ENCODE data around the gene KCNMB2.

Gene KCNMB2

DNA sequence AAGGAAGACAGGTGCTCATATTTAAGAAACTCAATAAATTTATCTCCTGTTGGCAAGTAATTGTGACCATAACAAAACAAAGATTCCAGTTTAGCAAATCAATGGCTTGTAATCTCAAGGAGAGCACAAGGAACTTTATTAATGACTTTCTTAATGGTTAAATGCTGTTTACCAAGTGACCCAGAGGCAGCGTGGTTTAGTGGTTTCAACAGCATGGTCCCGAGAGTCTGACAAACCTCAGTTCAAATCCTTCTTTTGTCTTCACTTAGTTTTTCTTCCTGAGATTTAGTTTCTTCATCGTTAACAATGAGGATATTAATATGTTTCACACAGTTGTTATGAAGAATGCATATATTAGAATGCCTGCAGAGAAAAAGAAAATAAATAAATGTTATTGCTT is 212.6 kb downstream of the KCNMB2 start:
- in situ Hi-C loops (cut with MboI; ENCODE audit: low sequenced_read_pairs) = no loop called here

GRCh38 chr3:178749471-178749870 is 213.2 kb downstream of the KCNMB2 start:
- in situ Hi-C loops (cut with MboI; ENCODE audit: low sequenced_read_pairs) = no loop called here

DNA sequence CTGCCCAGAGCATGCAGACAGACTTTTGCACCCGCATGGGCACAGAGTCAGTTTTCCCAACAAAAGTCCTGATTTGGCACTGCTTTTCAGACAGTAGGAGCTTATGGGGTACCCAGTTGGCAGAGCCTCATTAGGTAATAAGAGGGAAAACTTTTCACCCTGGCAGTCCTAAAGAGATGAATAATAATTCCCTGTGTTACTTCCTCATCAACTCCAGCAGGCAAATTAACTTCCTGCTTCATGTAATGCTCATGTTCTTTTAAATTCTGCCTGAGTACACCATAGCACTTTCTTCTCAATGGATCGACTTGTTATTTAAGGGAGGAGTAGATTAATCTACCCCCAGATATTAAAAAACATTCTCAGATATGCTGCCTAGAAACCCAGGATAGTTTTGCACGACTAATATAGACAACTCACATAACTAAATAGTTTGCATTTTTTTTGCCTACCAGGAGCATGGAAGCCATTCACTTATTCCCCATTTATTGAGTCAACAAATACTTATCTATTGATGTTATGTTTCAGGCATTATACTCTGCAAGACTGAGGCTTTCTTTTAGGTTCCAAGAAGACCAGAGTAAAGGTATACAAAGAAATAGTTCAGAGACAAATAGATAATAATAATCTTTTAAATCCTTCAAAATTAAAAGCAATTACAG is 214.5 kb downstream of the KCNMB2 start:
- in situ Hi-C loops (cut with MboI; ENCODE audit: low sequenced_read_pairs) = no loop called here

DNA sequence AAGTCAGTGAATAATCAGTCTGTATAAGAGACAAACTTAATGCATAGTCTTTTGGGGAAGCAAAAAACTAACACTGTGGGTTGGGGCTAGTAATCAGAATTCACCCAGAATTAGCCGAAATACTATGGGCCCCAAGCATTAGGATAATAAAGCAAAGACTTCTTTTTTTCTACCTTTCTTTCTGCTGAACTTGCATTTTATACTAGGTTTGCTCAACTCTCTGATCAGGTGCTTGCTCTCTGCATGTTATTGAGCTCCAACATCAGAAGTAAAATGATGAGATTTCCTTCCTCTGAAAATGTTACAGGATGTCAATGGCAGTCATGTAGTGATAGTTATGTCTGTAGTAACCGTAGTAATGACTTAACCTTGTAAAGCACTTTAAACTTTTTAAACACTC is 216.6 kb downstream of the KCNMB2 start:
- in situ Hi-C loops (cut with MboI; ENCODE audit: low sequenced_read_pairs) = no loop called here

DNA sequence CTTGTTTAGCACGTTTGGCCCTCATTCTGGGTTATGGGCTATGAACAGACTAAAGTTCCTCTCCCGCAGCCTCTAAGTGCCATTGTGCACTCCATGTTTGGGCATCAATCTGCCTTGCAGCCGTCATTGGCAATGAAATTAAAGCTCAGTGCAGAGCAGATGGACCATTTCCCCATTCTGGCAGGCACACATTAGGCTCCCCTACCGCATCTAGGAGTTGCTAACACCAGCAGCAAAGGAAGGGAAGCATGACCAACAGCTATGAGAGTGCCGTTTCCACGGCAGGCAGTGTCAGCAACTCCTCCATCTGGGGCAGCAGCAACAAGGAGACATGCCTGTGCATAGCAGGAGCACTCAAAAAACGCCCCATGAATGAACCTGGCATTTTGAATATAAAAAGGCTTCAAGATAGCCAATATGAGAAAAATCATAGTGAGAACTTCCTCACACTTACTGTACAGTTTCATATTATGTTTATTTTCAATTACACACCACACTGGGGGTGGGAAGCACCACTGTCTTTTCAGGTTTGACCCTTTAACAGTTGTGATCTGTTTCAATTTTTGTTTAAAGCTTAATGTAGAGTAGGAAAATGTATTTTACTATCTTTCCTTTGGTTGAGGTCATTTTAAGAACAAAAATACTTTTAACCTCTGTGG is 218.7 kb downstream of the KCNMB2 start:
- in situ Hi-C loops (cut with MboI; ENCODE audit: low sequenced_read_pairs) = no loop called here

- in situ Hi-C loops (cut with MboI; ENCODE audit: low sequenced_read_pairs) = no loop called here
Observed at GRCh38 chr3:178761024-178761423, 224.8 kb downstream of the KCNMB2 start.

DNA sequence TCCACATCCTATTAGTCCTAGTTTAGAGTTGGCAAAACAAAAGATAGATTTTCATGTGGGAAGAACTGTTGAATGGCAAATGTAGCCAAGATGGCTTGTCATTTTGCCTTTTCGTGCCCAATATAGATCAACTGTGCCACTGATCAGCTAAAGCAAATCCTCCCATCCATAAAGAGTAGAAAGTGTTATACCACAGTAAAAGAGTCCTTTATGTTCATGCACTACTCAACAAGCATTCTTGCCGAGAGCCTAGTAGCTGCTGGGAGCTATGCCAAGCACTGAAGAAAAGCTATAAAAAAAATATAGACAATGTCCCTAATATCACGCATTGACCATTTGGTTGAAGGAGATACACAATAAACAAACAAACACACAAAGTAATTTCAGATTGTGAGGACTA is 225.2 kb downstream of the KCNMB2 start:
- in situ Hi-C loops (cut with MboI; ENCODE audit: low sequenced_read_pairs) = no loop called here

- in situ Hi-C loops (cut with MboI; ENCODE audit: low sequenced_read_pairs) = no loop called here
Observed at GRCh38 chr3:178762385-178762784, 226.1 kb downstream of the KCNMB2 start.

DNA sequence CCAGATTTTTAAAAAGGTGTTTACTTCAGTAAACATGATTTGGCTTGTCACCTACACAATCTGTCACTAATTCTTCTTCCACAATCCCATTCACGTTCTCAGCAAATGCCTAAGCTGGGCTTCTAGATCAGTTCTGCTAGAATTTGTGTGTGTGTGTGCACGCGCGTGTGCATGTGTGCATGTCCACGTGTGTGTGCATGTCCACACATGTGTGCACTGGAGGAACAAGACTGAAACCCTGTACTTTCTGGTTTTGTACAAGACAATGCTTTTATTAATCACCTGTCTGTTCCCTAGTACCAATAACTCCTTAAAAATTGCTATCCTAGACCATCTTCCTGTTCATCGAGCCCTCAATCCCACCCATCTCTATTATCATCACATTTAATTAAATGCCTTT is 229.2 kb downstream of the KCNMB2 start:
- in situ Hi-C loops (cut with MboI; ENCODE audit: low sequenced_read_pairs) = no loop called here

GRCh38 chr3:178767581-178767980 is 231.3 kb downstream of the KCNMB2 start:
- in situ Hi-C loops (cut with MboI; ENCODE audit: low sequenced_read_pairs) = no loop called here

DNA sequence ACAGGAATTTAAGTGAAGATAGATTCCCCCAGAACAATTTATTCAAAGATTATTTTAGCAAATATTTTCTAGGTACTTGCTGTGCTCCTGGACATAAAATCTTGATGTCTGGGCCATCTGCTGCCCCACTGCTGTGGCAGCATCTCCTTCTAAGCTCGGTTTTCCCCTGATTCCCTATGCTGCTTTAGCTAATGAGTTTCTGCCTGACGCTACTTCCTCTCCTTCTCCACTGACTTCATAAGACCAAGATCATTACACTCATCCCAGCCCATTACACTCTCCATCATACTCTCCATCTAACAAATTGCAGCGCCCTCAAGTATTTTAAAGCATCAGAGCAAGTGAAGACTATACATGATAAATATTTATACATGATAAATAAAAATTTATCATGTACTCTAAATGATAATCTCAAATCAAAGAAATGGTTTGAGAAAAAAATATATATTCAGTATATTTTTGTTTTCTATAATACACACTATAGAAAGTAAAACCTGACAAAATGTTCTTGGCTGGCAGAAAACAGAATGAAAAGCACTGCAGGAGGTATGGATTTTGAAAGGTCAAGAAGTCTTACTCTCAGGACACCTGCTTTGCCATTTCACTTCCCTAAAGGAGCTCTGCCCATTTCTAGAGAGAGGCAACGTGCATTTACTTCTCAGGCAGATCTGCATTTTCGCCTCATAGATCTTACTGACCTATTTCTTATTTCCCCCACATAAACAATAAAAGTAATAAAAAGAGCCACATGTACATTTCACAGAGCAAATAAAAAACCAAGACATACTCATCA is 232.0 kb downstream of the KCNMB2 start:
- in situ Hi-C loops (cut with MboI; ENCODE audit: low sequenced_read_pairs) = no loop called here

- in situ Hi-C loops (cut with MboI; ENCODE audit: low sequenced_read_pairs) = no loop called here
Observed at GRCh38 chr3:178771511-178771910, 235.3 kb downstream of the KCNMB2 start.

DNA sequence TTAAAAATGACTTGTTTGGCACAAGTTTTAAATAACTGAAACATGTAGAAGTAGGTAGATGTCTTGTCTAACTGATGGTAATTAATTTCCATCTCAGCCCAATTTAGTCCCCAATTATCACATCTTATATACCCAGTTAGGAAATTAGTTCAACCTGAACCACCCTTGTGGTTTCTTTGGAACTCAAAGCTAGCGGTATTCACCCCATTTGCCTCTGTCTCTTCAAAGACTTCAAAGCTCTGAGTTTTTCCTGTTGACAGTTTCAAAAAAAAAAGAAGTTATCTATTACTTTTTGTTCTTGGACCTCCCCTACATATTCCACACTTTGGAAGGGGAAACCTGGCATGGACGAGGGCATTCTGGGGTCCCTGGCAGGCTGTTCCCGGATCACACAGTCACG is 236.5 kb downstream of the KCNMB2 start:
- in situ Hi-C loops (cut with MboI; ENCODE audit: low sequenced_read_pairs) = no loop called here

DNA sequence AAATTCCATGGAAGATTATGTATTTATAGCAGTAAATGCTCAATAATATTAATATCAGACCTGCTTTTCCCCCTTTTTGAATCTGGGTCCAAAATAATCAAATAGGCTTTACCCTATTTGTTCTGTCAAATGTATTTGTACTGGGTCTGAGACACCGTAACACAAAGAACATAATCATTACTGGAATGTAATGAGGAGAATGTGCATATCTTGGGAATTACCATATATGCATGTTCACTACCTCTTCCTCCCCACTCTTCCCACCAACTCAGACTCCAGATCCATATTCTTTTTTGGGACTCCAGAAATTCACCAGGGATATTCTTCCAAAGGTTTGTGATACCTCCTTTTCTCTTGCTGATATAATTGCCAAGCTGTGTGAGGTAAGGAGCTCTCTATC is 237.1 kb downstream of the KCNMB2 start:
- in situ Hi-C loops (cut with MboI; ENCODE audit: low sequenced_read_pairs) = no loop called here

DNA sequence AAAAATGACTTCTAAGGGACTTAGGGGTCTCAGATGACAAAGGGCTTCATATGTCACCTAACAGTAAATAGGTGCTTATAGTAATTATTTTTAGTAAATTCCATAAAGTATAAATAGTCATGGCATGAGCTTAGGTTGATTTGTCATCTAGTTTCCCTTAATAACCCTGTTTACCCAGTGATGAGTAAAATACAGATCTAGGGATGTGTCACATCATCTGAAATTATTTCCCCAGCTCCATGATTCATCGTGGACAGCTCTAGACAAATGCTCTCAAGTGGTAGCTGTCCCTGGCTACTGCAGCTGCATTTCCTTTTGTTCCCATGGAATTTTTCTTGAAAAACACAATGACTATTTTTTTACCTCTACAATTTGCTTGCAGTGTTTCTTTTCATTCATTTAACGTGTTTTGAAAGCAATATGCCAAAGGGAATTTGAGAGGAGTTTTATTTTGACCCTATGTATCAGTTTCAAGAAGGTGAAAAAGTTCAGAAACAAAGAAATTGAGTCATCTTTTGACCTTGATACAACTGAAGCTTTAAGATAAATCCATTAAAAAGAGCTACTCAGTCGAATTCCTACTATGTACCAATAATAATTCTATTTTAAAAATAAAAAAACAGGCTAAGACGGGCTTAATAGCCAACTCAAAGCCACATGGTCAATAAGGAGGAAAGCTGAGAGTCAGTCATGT is 241.6 kb downstream of the KCNMB2 start:
- in situ Hi-C loops (cut with MboI; ENCODE audit: low sequenced_read_pairs) = no loop called here

DNA sequence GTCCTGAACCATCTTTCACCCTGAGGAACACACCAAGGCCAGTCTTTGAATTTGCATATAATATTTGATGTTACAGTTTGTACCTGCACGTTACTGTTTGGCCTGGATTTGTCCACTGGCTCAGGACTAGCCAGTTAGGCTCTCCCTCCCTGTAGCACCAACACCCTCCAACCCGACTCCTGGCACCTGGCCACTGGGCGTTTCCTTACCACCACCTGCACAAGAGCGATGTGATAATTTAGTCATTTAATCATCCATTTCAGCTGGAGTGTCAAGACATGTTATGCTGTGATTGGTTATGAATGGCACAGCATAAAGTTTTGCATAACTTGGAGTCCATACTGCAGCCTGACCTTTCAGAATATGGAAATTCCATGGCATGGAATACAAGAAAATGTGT is 242.4 kb downstream of the KCNMB2 start:
- in situ Hi-C loops (cut with MboI; ENCODE audit: low sequenced_read_pairs) = no loop called here

DNA sequence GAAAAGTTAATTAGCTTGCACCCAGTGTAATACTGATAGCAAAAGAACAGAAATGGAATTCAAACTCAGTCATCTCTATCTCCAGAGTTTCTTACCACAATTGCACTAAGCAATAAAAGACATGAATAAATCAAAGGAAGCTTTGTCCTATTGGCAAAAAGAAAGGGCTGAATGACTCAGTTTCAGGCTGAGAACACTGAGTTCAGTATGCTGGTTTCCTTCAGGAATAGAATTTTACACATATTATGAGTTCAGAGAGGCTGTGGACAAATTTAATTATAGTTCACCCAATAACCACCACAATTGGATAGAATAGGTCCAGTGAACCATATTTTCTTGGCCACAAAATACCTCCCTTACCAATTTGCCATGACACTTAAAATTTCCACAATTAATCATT is 249.7 kb downstream of the KCNMB2 start:
- in situ Hi-C loops (cut with MboI; ENCODE audit: low sequenced_read_pairs) = no loop called here

DNA sequence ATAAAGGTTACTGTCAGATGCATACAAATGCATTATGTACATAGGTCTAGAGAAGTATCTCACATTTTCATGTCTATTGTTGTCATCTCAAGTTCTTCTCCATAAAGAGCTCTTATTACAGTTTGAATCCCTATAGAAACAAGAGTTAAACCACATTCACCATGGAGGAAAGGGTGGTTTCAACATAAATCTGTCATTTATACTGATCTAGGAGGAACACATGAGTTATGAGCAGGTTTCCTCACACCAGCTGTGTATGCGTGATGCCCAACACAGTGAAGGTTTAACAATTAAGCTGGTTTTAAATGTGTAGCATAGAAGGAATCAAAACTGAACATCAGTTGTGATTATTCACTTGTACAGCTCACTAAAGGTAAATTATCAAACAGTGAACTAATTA is 251.7 kb downstream of the KCNMB2 start:
- in situ Hi-C loops (cut with MboI; ENCODE audit: low sequenced_read_pairs) = no loop called here

- in situ Hi-C loops (cut with MboI; ENCODE audit: low sequenced_read_pairs) = no loop called here
Observed at GRCh38 chr3:178794711-178795110, 258.5 kb downstream of the KCNMB2 start.

- in situ Hi-C loops (cut with MboI; ENCODE audit: low sequenced_read_pairs) = no loop called here
Observed at GRCh38 chr3:178795349-178795748, 259.1 kb downstream of the KCNMB2 start.

- in situ Hi-C loops (cut with MboI; ENCODE audit: low sequenced_read_pairs) = no loop called here
Observed at GRCh38 chr3:178802259-178802658, 266.0 kb downstream of the KCNMB2 start.
